Testis (tissue), 3 donors: ENCODE measurements around the gene DNAJC6. TPM values are rescaled to one million over a fixed set of nuclear protein-coding genes. Genes with fewer than 3 reads are reported as not detected.
A peak's percentile ranks its signal among the peaks of the same experiment; 100 is the strongest.

Experiments
- DNase-seq: peaks from one replicate; pipeline ENCODE4 v3.0.0-alpha.2; 2019
- H3K27ac ChIP-seq, 2 donors: fragments of 200-600 bp; sonication (generic); one replicate each; pipeline ENCODE4 v1.5.1; 2019
- H3K27me3 ChIP-seq: fragments of 200-600 bp; sonication (generic); one replicate; pipeline ENCODE4 v1.5.1; 2019
- H3K36me3 ChIP-seq: fragments of 200-600 bp; sonication (generic); one replicate; pipeline ENCODE4 v1.5.1; 2017; ENCODE audit warnings: low read depth; ENCODE audit errors: missing control alignments
- H3K4me1 ChIP-seq: fragments of 200-600 bp; sonication (generic); one replicate; pipeline ENCODE4 v1.5.1; 2019
- H3K4me3 ChIP-seq, 2 donors: fragments of 200-600 bp; sonication (generic); one replicate each; pipeline ENCODE4 v1.5.1; 2017 to 2019
- H3K9me3 ChIP-seq: fragments of 200-600 bp; sonication (generic); one replicate; pipeline ENCODE4 v1.5.1; 2017
- POLR2A ChIP-seq: fragments of 450-650 bp; IDR thresholded peaks from one replicate; pipeline ENCODE4 v1.6.1; 2017; ENCODE audit warnings: antibody characterized with exemption, mild to moderate bottlenecking, moderate library complexity
- WGBS, 2 donors: methylation state at CpG; one replicate each; pipeline ENCODE4 v1.1.5; 2018; 5-methylcytosine and 5-hydroxymethylcytosine counted together
- intact Hi-C: fragments of 100-400 bp; cut with DNase I; formaldehyde crosslinking; loops from one replicate; pipeline ENCODE4 v1.15.1; 2023; ENCODE audit warnings: low total_unique reads
- polyA plus RNA-seq: library from polyadenylated mRNA; stranded (reverse); fragments of 350-450 nt; fragmentation: Illumina TruSeq; extraction: RNeasy Lipid Tissue Mini Kit (QIAGEN cat#74804); gene quantifications from one replicate; pipeline ENCODE4 v1.2.3, GENCODE V29; 2014; ENCODE audit warnings: low read depth, low replicate concordance; ENCODE audit not compliant: insufficient read depth
- total RNA-seq, 2 donors: library from RNA; depleted of rRNA; stranded (reverse); fragments of >200 nt; gene quantifications; one replicate each; pipeline ENCODE4 v1.2.3, GENCODE V29; 2016
- TF ChIP-seq, protein P1 (sequence below), 3 experiments: fragments of 450-650 bp in 2 of 3; fragments of 200-600 bp in 1 of 3; sonication (generic) in 1 of 3; IDR thresholded peaks; one replicate each; pipeline ENCODE4 v1.5.1; 2016 to 2019; ENCODE audit warnings: antibody characterized with exemption in 3 of 3, mild to moderate bottlenecking in 2 of 3, moderate library complexity in 1 of 3

DNAJC6 gene
- total and polyA plus RNA-seq, 3 donors from 2014 or later: 5.1 to 7.3 (median 5.2) TPM

DNA sequence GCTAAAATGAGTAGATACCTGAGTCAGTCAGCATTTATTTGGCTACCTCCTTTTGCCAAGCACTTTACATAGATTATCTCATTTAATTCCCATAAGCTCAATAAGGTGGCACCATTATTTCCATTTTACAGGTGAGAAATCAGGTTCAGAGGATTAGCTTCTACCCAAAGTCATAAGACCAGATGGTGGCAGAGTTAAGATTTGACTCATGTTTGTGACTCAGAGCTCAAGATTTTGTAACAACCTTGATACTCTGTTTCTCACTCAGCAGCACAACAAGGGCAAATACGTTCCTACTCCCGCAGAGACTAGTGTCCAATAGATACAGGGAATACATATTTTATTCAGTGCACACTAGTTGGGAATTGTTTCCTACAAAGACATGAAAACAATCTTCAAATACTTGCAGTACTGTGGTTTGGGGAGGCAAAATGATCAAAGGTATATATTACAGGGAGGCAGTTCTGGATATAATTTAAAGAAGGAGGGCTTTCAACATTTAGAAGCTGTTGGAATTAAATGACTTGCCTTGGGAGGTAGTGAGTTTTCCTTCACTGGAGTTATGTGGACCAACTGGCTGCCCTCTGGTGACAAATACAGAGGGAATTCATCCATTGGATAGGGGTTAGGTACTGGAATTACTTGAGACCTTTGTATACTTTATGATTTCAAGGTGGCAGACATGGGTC, 114.7 kb downstream of the DNAJC6 start:
- WGBS, 2 donors: 33 to 41% methylated on average over 2 of the region's 2 CpGs
- no peaks in the 10 kb centered on the region for H3K27me3 ChIP-seq
- intact Hi-C loops: no loop called here
- H3K9me3 ChIP-seq: no peaks in the 10 kb centered on the region
- H3K4me3 ChIP-seq: no peak overlapping the region
- H3K36me3 ChIP-seq: no peaks in the 10 kb centered on the region
- TF ChIP-seq, protein P1, sequence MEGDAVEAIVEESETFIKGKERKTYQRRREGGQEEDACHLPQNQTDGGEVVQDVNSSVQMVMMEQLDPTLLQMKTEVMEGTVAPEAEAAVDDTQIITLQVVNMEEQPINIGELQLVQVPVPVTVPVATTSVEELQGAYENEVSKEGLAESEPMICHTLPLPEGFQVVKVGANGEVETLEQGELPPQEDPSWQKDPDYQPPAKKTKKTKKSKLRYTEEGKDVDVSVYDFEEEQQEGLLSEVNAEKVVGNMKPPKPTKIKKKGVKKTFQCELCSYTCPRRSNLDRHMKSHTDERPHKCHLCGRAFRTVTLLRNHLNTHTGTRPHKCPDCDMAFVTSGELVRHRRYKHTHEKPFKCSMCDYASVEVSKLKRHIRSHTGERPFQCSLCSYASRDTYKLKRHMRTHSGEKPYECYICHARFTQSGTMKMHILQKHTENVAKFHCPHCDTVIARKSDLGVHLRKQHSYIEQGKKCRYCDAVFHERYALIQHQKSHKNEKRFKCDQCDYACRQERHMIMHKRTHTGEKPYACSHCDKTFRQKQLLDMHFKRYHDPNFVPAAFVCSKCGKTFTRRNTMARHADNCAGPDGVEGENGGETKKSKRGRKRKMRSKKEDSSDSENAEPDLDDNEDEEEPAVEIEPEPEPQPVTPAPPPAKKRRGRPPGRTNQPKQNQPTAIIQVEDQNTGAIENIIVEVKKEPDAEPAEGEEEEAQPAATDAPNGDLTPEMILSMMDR (IDR thresholded peaks at IDR 0.05): no peak
- TF ChIP-seq POLR2A: no peak
- H3K27ac ChIP-seq: peak overlapping the region; percentile 94 to 98
- DNase-seq: peak; percentile 58
- H3K4me1 ChIP-seq: peaks cover 25% of the 10 kb centered on the region

GRCh38 chr1:65424573-65424889, 115.2 kb downstream of the DNAJC6 start:
- Histone ChIP-seq H3K27ac (peak overlapping the region; percentile 94 to 98), H3K4me3 (no peak overlapping the region), H3K27me3 (no peaks in the 10 kb centered on the region), H3K36me3 (no peaks in the 10 kb centered on the region), H3K4me1 (peaks cover 25% of the 10 kb centered on the region), H3K9me3 (no peaks in the 10 kb centered on the region)
- no peak for DNase-seq
- 55 to 81% methylated on average over 1 of the region's 1 CpG for WGBS, 2 donors
- TF ChIP-seq POLR2A: no peak
- TF ChIP-seq, protein P1 (IDR thresholded peaks at IDR 0.05): no peak
- intact Hi-C loops: no loop called here

GRCh38 chr1:65425006-65425405, 115.7 kb downstream of the DNAJC6 start:
- H3K4me1 ChIP-seq: peaks cover 25% of the 10 kb centered on the region
- no peaks in the 10 kb centered on the region for H3K36me3 ChIP-seq
- no peaks in the 10 kb centered on the region for H3K9me3 ChIP-seq
- H3K27ac ChIP-seq: peak overlapping the region; percentile 94 to 98
- intact Hi-C loops: no loop called here
- TF ChIP-seq, protein P1 (IDR thresholded peaks at IDR 0.05): no peak
- no peak for TF ChIP-seq POLR2A
- 95 to 97% methylated on average over 2 of the region's 2 CpGs for WGBS, 2 donors
- no peaks in the 10 kb centered on the region for H3K27me3 ChIP-seq
- DNase-seq: no peak
- H3K4me3 ChIP-seq: no peak overlapping the region

- TF ChIP-seq, protein P1 (IDR thresholded peaks at IDR 0.05): no peak
- TF ChIP-seq POLR2A: no peak
- no peak overlapping the region for H3K4me3 ChIP-seq
- H3K4me1 ChIP-seq: peaks cover 25% of the 10 kb centered on the region
- no peaks in the 10 kb centered on the region for H3K9me3 ChIP-seq
- intact Hi-C loops: no loop called here
- WGBS, 2 donors: 87 to 93% methylated on average over 3 of the region's 3 CpGs
- DNase-seq: no peak
- no peaks in the 10 kb centered on the region for H3K27me3 ChIP-seq
- H3K27ac ChIP-seq: peak overlapping the region in 1 of 2 donors; percentile 98
- peaks cover 3% of the 10 kb centered on the region for H3K36me3 ChIP-seq
These were observed 116.4 kb downstream of the DNAJC6 start for GRCh38 chr1:65425697-65426096.

GRCh38 chr1:65429078-65429477, 119.7 kb downstream of the DNAJC6 start:
- peaks cover 4% of the 10 kb centered on the region for H3K4me1 ChIP-seq
- intact Hi-C loops: no loop called here
- TF ChIP-seq, protein P1 (IDR thresholded peaks at IDR 0.05): no peak
- TF ChIP-seq POLR2A: no peak
- H3K4me3 ChIP-seq: no peak overlapping the region
- H3K36me3 ChIP-seq: peaks cover 3% of the 10 kb centered on the region
- no peak for DNase-seq
- 91 to 96% methylated on average over 2 of the region's 2 CpGs for WGBS, 2 donors
- no peaks in the 10 kb centered on the region for H3K9me3 ChIP-seq
- H3K27ac ChIP-seq: no peak overlapping the region
- H3K27me3 ChIP-seq: no peaks in the 10 kb centered on the region
